HG02840 (cell line): Measurements from ENCODE around the gene CHST10.
"Not testable (repeated sequence)": the region's sequence is repeated elsewhere in the genome, so short reads cannot be mapped to it uniquely, and the experiment has no call there.

Source experiments
- ATAC-seq: cut with Tn5 transposase; IDR thresholded peaks from one replicate; pipeline ENCODE4 v1.9.1; 2021; ENCODE audit warnings: mild to moderate bottlenecking, moderate library complexity, moderate number of reproducible peaks; ENCODE audit not compliant: unreplicated experiment, low FRiP score

The CHST10 gene

GRCh38 chr2:100344433-100344832, 73.0 kb downstream of the CHST10 start:
- ATAC-seq = no peak

GRCh38 chr2:100342466-100342865, 75.0 kb downstream of the CHST10 start:
- not testable (repeated sequence) for ATAC-seq
